AG10803 (cell line): ENCODE results near the gene TADA3.

Experiments used
- DNase-seq: peaks from one replicate; pipeline ENCODE4 v3.0.0; 2010; ENCODE audit warnings: low read depth
- H3K4me3 ChIP-seq: 2 replicates; pipeline ENCODE4 v1.5.1; 2011; ENCODE audit warnings: mild to moderate bottlenecking, low read length, control low read depth
- CTCF ChIP-seq: conservative IDR thresholded peaks from 2 replicates; pipeline ENCODE4 v1.5.1; 2011; ENCODE audit warnings: mild to moderate bottlenecking, low read length, control low read depth, inconsistent platforms

The TADA3 gene

GRCh38 chr3:9831253-9831652, 39.0 kb upstream of the TADA3 start:
- no peak for TF ChIP-seq CTCF

GRCh38 chr3:9828801-9829755, 36.8 kb upstream of the TADA3 start:
- no peak overlapping the region for H3K4me3 ChIP-seq
- TF ChIP-seq CTCF, result no peak
- no peak for DNase-seq

More at GRCh38 chr3:9831253-9831652, 39.0 kb upstream of the TADA3 start:
- DNase-seq, result no peak
- H3K4me3 ChIP-seq, result no peak overlapping the region

GRCh38 chr3:9826815-9827573, 34.7 kb upstream of the TADA3 start:
- peak; percentile 29; the same call in 1 of the 2 replicates for TF ChIP-seq CTCF
- DNase-seq, result no peak
- H3K4me3 ChIP-seq, result no peak overlapping the region

GRCh38 chr3:9825451-9826040, 33.3 kb upstream of the TADA3 start:
- DNase-seq, result no peak
- no peak for TF ChIP-seq CTCF
- H3K4me3 ChIP-seq, result no peak overlapping the region

- H3K4me3 ChIP-seq, result no peak overlapping the region
- no peak for DNase-seq
- peak; percentile 33 for TF ChIP-seq CTCF
Observed at GRCh38 chr3:9820946-9821345, 28.7 kb upstream of the TADA3 start.

- no peak for TF ChIP-seq CTCF
- H3K4me3 ChIP-seq, result no peak overlapping the region
- DNase-seq, result no peak
Observed at GRCh38 chr3:9820543-9820942, 28.3 kb upstream of the TADA3 start.
